Lung (tissue), 12 donors: ENCODE results near the gene JPH3. TPM values are rescaled to one million over a fixed set of nuclear protein-coding genes. Genes with fewer than 3 reads are reported as not detected.

Source experiments
- ATAC-seq: fragments of 200-7000 bp; cut with Tn5 transposase; one replicate; pipeline ENCODE4 v1.9.1; 2020; ENCODE audit warnings: moderate number of reproducible peaks; ENCODE audit not compliant: insufficient read depth, low FRiP score
- DNase-seq, 3 donors: peaks; one replicate each; pipeline ENCODE4 v3.0.0-alpha.2; 2013 to 2017
- H3K27ac ChIP-seq, 2 donors: one replicate each; pipeline ENCODE4 v1.5.1; 2013; ENCODE audit warnings: mild to moderate bottlenecking in 2 of 2, moderate library complexity in 2 of 2, control low read depth in 1 of 2, inconsistent platforms in 1 of 2, low read depth in 1 of 2, low read length in 1 of 2
- H3K27me3 ChIP-seq, 3 donors: one replicate each; pipeline ENCODE4 v1.5.1; 2013; ENCODE audit warnings: low read length in 2 of 3; ENCODE audit not compliant: control insufficient read depth in 3 of 3, insufficient read depth in 3 of 3
- H3K36me3 ChIP-seq, 4 donors: one replicate each; pipeline ENCODE4 v1.5.1; 2013; ENCODE audit warnings: low read length in 4 of 4, mild to moderate bottlenecking in 1 of 4, moderate library complexity in 1 of 4; ENCODE audit not compliant: control insufficient read depth in 4 of 4, insufficient read depth in 4 of 4
- H3K4me1 ChIP-seq, 5 donors: one replicate each; pipeline ENCODE4 v1.5.1; 2013; ENCODE audit warnings: low read length in 5 of 5, mild to moderate bottlenecking in 2 of 5, moderate library complexity in 1 of 5; ENCODE audit not compliant: control insufficient read depth in 5 of 5, insufficient read depth in 5 of 5
- H3K4me3 ChIP-seq: one replicate; pipeline ENCODE4 v1.5.1; 2013; ENCODE audit warnings: mild to moderate bottlenecking, control low read depth, moderate library complexity
- H3K9ac ChIP-seq, 2 donors: one replicate each; pipeline ENCODE4 v1.5.1; 2013; ENCODE audit warnings: low read length in 2 of 2, control low read depth in 1 of 2; ENCODE audit not compliant: insufficient read depth in 1 of 2
- H3K9me3 ChIP-seq, 4 donors: one replicate each; pipeline ENCODE4 v1.5.1; 2013; ENCODE audit warnings: low read length in 3 of 4, mild to moderate bottlenecking in 1 of 4, moderate library complexity in 1 of 4; ENCODE audit not compliant: control insufficient read depth in 4 of 4, insufficient read depth in 3 of 4
- CTCF ChIP-seq: IDR thresholded peaks from 2 replicates; pipeline ENCODE4 v1.5.1; 2012; ENCODE audit warnings: mild to moderate bottlenecking; ENCODE audit errors: control extremely low read depth, extremely low read depth
- WGBS, 2 donors: extraction: QIAGEN DNeasy Blood & Tissue Kit; methylation state at CpG; one replicate each; pipeline ENCODE4 v1.1.7; 2013; 5-methylcytosine and 5-hydroxymethylcytosine counted together
- polyA plus RNA-seq, 2 donors: library from polyadenylated mRNA; stranded (reverse); fragments of 200-250 nt; gene quantifications; one replicate each; pipeline ENCODE4 v1.2.1, GENCODE V29; 2013
- total RNA-seq, 2 donors: library from RNA; depleted of rRNA in 1 of 2; stranded (reverse); fragments of >200 nt in 1 of 2; gene quantifications; one replicate each; pipeline ENCODE4 v1.2.1, GENCODE V29; 2014 to 2021
- donor health status: control.
- donor health status: control.
- donor health status: Bipolar disorder and iron deficiency.
- donor health status: healthy.
- donor health status: DM: yes; HTN: yes; CAD: no.

The JPH3 gene
- total and polyA plus RNA-seq, 4 donors = 0.04 to 0.68 (median 0.13) TPM

DNA sequence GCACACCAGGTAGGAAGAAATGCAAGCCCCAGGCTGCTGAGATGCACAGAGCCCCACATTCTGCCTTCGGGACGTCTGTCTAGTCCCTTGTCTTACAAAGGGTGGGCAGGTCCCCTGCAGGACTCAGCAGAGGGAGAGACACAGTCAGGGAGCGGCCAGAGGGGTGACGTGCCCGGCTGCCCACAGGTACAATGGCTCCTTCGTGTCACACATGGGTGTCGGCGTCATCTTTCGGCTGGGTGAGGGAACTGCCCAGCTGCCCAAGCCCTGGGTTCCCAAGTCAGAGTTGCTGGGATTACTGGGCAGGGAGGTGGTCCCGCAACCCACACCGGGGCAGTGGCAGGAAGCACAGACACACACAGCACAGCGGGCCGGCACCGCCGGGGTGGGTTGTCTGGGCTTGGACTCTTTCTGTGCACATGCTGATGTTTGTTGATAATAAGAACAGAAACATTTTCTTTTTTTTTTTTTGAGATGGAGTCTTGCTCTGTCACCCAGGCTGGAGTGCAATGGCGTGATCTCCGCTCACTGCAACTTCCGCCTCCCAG, 80.6 kb downstream of the JPH3 start:
- TF ChIP-seq CTCF = no peak
- peaks cover 0 to 3% (median 0%) of the 10 kb centered on the region in 5 donors for H3K4me1 ChIP-seq
- H3K27ac ChIP-seq = no peak overlapping the region
- WGBS, 2 donors = 84 to 89% methylated on average over 18 of the region's 18 CpGs
- no peak overlapping the region for H3K4me3 ChIP-seq
- H3K9me3 ChIP-seq = no peaks in the 10 kb centered on the region
- ATAC-seq = no peak
- no peaks in the 10 kb centered on the region for H3K27me3 ChIP-seq
- no peak overlapping the region for H3K9ac ChIP-seq
- no peaks in the 10 kb centered on the region for H3K36me3 ChIP-seq
- DNase-seq = no peak

DNA sequence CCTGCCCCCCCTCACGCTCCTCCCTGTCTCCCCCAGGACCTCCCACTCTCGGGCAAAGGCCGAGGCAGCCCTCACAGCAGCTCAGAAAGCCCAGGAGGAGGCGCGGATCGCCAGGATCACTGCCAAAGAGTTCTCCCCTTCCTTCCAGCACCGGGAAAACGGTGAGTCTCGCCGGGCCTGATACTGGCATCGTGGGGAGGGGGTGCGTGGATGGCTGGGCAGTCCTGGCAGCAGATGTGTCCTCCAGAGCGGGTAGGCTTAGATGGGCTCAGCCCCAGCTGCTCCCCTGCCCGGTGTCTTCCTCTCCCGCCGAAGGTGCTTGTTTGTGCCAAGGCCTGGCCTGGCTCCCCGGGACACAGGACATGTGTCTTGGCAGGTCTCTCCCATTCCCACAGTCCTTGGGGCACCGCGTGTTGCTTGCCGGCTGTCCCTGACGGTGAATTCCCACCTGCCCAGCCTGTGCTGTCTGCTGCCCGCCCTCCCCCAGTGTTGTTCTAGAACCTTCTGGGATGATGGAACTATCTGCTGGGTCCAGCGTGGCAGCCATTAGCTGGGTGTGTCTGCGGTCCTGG, 81.9 kb downstream of the JPH3 start:
- Histone ChIP-seq H3K9ac (no peak overlapping the region), H3K4me3 (no peak overlapping the region), H3K36me3 (no peaks in the 10 kb centered on the region), H3K9me3 (no peaks in the 10 kb centered on the region), H3K27ac (no peak overlapping the region), H3K4me1 (peaks cover 0 to 3% (median 0%) of the 10 kb centered on the region in 5 donors), H3K27me3 (no peaks in the 10 kb centered on the region)
- ATAC-seq (no peak), DNase-seq (no peak)
- 82 to 92% methylated on average over 24 of the region's 24 CpGs for WGBS, 2 donors
- TF ChIP-seq CTCF = no peak

DNA sequence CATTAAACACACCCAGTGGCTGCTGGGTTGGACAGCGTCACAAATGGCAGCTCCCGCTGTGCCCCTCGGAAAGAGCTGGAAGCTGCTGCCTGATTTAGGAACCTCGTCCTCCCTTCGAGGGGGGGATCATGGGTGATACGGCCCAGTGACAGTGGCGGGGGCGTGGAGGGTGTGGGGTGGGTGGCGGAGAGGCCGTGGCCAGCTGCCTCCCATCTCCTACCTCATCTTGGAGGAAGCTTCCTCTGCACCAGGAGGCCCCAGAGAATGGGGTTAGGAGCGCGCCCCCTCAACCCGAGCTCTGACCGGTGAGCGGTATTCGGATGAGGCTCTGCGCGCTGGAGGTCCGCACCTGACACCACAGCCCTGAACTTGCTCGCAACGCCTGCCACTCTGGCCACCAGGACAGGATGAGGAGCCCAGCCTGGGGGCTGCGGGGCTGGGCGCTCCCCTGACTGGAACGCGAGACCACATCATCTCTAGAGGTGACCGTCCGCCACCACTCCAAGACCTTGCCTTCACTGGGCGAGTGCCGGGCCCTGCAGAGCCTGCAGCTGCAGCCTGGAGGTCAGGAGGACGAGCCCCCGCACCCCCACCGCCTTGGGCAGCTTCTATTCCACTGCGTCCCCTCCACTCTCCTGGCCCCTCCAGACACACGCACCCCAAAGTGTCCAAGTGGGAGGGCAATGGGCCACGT, 82.5 kb downstream of the JPH3 start:
- ATAC-seq (no peak), DNase-seq (no peak)
- no peaks in the 10 kb centered on the region for H3K9me3 ChIP-seq
- WGBS, 2 donors = 87 to 89% methylated on average over 33 to 35 of the region's 35 CpGs
- TF ChIP-seq CTCF = no peak
- no peak overlapping the region for H3K27ac ChIP-seq
- H3K27me3 ChIP-seq = no peaks in the 10 kb centered on the region
- no peak overlapping the region for H3K9ac ChIP-seq
- peaks cover 0 to 3% (median 0%) of the 10 kb centered on the region in 5 donors for H3K4me1 ChIP-seq
- no peak overlapping the region for H3K4me3 ChIP-seq
- H3K36me3 ChIP-seq = no peaks in the 10 kb centered on the region
